ENCODE data around the gene SUCNR1.

- TF ChIP-seq, protein P1, sequence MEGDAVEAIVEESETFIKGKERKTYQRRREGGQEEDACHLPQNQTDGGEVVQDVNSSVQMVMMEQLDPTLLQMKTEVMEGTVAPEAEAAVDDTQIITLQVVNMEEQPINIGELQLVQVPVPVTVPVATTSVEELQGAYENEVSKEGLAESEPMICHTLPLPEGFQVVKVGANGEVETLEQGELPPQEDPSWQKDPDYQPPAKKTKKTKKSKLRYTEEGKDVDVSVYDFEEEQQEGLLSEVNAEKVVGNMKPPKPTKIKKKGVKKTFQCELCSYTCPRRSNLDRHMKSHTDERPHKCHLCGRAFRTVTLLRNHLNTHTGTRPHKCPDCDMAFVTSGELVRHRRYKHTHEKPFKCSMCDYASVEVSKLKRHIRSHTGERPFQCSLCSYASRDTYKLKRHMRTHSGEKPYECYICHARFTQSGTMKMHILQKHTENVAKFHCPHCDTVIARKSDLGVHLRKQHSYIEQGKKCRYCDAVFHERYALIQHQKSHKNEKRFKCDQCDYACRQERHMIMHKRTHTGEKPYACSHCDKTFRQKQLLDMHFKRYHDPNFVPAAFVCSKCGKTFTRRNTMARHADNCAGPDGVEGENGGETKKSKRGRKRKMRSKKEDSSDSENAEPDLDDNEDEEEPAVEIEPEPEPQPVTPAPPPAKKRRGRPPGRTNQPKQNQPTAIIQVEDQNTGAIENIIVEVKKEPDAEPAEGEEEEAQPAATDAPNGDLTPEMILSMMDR (IDR thresholded peaks at IDR 0.05), result no peak
- TF ChIP-seq POLR2A (IDR thresholded peaks at IDR 0.05), result no peak
These were observed 6.4 kb downstream of the SUCNR1 start for GRCh38 chr3:151879679-151880415.
